Measurements from ENCODE around the gene MEF2B.
"Not testable (repeated sequence)": the region's sequence is repeated elsewhere in the genome, so short reads cannot be mapped to it uniquely, and the experiment has no call there.

MEF2B gene

DNA sequence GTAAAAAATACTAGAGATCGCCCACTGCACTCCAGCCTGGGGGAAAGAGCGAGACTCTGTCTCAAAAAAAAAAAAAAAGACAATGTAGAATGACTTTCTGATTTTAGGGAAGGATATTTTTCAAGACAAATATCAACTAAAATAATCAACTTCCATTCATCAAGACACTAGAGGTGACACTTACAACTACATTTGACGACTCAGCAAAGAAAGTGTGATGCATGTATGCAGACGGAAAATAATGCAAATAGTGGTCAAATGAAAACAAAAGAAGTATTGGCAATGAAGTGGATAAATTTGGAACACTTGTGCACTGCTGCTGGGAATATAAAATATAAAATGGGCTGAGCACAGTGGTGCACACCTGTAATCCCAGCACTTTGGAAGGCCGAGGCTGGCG lies 44.0 kb downstream of the MEF2B start:
- DNase-seq (ENCODE audit: low read depth in 2 of 2) = no peak

GRCh38 chr19:19123386-19123785 lies 46.7 kb downstream of the MEF2B start:
- no peak for DNase-seq (ENCODE audit: low read depth in 2 of 2)

- no peak for DNase-seq (ENCODE audit: low read depth in 2 of 2)
These were observed 47.2 kb downstream of the MEF2B start for GRCh38 chr19:19122902-19123301.

DNA sequence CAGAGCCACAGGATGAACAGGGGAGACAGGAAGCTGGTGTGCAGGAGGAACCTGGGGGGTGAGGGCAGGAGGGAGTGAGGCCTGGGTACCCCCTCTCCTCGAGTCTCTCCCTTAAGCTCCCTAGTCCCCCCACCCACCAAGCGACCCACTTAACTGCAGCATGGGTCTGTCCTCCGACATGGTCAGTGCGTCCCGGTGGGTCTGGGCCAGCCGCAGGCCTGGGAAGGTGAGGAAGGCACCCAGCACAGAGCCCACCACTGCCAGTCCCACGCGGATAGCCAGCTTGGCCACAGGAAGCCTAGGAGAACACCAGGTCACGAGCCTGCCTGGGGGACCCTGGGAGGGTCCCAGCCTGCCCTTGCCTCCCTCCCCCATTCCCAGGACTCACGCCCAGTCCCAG lies 48.7 kb downstream of the MEF2B start:
- no peak for DNase-seq (ENCODE audit: low read depth in 2 of 2)

DNA sequence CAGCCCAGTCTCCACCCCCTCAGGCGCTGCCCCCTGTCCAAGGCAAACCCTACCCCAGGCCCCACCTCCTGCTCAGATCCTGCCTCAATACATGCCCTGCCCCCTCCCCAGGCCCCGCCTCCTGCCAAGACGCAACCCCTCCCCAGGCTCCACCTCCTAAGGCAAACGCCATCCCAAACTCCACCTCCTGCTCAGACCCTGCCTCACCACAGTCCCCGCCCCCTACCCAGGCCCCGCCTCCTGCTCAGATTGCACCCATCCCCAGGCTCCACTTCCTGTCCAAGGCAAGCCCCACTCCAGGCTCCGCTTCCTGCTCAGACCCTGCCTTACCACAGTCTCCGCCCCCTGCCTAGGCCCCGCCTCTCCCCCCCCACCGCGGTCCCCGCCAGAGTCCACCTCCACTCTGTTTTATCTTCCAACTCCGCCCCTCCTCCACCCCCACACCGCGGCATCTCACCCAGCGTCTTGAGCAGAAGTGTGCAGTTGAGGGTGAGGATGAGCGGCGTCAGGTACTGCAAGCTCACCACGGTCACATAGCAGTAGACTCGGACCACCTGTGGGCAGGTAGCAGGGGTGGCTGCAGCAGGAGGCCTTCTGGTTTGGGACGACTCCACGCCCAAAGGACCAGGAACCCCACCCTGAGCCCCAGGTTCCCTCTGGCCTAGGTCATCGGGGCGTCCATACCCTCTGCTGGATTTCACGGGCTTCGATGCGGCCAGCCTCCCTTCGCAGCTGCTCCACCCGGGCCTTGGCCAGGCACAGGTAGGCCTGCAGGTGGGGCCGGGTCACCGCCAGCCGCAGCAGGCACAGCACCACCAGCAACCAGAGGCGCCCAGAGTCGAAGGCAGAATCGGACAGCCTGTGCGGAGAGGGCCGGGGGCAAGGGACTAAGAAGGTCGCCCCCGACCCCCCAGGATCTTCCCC lies 49.5 kb downstream of the MEF2B start:
- DNase-seq (ENCODE audit: low read depth in 2 of 2) = no peak

DNA sequence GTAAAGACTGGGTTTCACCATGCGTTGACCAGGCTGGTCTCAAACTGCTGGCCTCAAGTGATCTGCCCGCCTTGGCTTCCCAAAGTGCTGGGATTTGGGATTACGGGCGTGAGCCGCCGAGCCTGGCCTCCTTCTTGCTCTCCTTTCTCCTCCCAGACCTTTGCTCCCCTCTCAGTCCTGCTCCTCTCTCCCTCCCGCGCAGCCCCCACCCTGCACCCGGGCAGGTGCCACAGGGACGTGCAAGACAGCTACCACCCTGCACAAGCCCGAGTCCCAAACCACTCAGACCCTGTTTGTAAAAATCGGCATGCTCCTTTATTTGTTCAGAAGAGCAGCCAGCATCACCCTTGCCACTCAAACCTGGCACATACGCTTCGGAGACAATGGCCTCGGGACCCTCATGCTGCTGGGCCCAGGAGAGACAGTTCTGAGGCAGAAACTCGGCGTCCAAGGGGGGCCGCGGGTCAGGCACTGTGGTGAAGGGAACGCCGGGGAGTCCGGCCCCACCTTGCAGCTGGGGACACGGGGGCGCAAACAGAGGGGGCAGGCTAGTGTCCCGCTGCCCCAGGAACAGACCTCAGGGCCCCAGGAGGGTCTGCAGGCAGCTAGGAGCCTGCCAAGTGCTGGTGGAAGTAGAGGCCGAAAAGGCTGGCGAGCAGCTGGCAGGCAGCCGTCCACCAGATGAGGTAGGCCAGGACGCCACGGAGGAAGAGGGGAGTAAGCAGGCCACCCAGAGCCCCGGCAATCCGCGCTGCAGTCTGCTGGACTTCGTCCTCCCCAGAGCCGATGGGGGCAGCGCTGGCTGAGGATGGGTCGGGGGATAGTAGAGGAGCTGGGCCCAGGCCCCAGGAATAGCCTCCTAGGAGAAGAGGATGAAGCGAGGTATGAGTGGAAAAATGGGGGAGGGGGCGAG lies 50.5 kb downstream of the MEF2B start:
- DNase-seq (ENCODE audit: low read depth in 2 of 2) = no peak

GRCh38 chr19:19115954-19116353 lies 54.1 kb downstream of the MEF2B start:
- no peak for DNase-seq (ENCODE audit: low read depth in 2 of 2)

DNA sequence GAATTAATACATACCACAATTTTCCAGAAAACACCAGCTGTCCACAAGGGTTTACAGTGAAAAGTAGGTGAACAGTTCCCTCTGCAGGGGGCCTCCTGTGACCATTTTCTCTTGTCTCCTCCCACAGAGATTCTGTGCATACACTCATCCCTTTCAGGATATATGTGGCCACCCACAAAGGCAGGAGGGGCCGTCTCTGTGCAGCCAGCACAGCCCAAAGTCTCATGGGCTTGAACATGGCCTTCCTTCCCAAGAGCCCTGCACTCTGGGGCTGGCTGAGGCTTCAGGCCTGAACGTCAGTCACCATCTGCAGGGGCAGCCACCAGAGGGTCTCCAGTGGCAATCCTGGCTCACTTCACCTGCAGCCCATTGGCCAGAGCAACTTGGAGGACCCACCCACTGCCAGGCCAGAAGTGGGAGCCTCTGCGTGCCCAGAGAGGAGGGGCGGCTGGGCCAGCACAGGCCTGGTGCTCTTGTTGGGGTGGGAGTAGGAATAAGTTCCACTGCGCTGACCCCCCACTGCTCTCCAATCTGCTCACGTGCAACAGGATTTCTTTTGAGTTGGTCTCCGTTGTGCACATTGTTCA lies 56.9 kb downstream of the MEF2B start:
- DNase-seq (ENCODE audit: low read depth in 2 of 2) = no peak

- no peak for DNase-seq (ENCODE audit: low read depth in 2 of 2)
These were observed 58.0 kb downstream of the MEF2B start for GRCh38 chr19:19111967-19112580.

GRCh38 chr19:19111136-19111835 lies 58.8 kb downstream of the MEF2B start:
- DNase-seq (ENCODE audit: low read depth in 2 of 2) = no peak

- DNase-seq (ENCODE audit: low read depth in 2 of 2) = no peak
These were observed 59.5 kb downstream of the MEF2B start for GRCh38 chr19:19110410-19111135.

- DNase-seq (ENCODE audit: low read depth in 2 of 2) = no peak
These were observed 60.5 kb downstream of the MEF2B start for GRCh38 chr19:19109601-19110000.

DNA sequence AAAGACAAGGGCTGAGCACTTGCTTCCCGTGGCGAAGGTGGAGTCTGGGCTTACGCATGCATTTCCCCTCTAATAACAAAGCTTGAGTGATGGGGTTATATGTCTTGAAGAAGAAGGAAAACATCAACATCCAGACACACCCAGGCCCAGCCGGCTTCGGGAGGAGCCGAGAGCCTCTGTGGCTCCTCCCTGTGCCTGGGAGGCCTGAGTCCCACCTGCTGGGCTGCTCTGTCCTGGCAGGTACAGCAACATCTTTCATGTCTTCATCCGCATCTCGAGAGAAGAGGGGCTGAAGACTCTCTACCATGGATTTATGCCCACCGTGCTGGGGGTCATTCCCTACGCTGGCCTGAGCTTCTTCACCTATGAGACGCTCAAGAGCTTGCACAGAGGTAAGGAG lies 62.4 kb downstream of the MEF2B start:
- DNase-seq (ENCODE audit: low read depth in 2 of 2) = no peak

- not testable (repeated sequence) for DNase-seq (ENCODE audit: low read depth in 2 of 2)
These were observed 63.1 kb downstream of the MEF2B start for GRCh38 chr19:19106938-19107337.

GRCh38 chr19:19106056-19106551 lies 64.0 kb downstream of the MEF2B start:
- no peak for DNase-seq (ENCODE audit: low read depth in 2 of 2)

DNA sequence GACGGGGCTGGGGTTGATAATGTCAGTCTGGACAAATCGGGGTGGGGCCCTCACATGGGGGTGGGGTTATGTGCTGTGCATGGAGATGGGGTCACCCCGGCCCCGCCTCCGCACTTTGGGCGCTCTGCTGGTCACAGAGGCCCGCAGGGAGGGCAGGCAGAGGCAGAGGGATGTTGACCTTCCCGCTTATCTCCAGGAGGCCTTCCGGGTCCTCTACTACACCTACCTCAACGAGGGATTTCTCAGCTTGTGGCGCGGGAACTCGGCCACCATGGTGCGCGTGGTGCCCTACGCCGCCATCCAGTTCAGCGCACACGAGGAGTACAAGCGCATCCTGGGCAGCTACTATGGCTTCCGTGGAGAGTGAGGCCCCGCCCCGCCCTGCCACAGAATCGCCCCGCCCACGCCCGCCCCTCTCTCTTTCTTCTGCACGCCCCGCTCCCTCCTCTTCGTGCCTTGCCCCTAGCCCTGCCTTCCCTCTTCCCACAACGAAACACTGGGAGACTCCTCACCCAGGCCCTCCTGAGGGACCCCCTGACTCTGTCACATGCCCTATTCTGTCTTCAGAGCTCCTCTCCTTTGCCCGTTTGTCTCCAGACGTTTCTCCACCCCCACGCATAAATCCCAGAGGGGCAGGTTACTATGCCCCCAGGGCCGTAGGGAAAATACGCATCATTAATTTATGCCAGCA lies 64.6 kb downstream of the MEF2B start:
- DNase-seq (ENCODE audit: low read depth in 2 of 2) = no peak

DNA sequence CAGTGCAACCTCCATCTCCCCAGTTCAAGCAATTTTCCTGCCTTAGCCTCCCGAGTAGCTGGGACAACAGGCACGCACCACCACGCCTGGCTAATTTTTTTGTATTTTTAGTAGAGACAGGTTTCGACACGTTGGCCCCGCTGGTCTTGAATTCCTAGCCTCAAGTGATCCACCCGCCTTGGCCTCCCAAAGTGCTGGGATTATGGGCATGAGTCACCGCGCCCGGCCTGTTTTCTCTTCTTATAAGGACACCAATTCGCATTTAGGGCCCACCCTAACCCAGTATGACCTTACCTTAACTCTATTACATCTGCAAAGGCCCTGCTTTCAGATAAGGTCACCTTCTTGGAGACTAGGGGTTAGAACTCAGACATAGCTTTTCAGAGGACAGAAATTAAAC lies 66.9 kb downstream of the MEF2B start:
- DNase-seq (ENCODE audit: low read depth in 2 of 2) = no peak

- not testable (repeated sequence) for DNase-seq (ENCODE audit: low read depth in 2 of 2)
These were observed 67.5 kb downstream of the MEF2B start for GRCh38 chr19:19102566-19102965.

DNA sequence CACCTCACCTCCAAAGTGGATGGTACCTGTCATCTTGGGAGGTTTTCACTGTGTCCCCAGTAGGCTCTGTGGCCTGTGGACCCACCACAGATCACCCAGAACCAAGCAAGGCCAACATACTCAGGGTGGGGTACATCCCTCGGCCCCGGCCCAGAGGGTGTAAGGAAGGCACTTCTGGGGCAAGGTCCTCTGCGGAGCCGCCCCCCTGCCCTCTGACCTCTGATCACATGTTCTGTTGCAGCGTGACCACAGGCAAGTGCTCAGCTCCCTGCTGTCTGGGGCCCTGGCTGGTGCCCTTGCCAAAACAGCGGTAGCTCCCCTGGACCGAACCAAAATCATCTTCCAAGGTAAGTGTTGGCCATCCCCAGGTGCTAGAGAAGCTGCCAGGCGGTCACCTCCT lies 68.5 kb downstream of the MEF2B start:
- no peak for DNase-seq (ENCODE audit: low read depth in 2 of 2)

All from stimulated activated CD8-positive, alpha-beta memory T cell treated with anti-CD3 and anti-CD28 coated beads, Interleukin-15, amount 100 ng/mL, for 4 hours (primary cell).